K562 (cell line): Measurements from ENCODE around the gene SOX18. TPM values are rescaled to one million over a fixed set of nuclear protein-coding genes. Genes with fewer than 3 reads are reported as not detected.

Source experiments
- CHD4 ChIP-seq: fragments of 200-600 bp; sonication (generic); IDR thresholded peaks from 3 replicates; pipeline ENCODE4 v1.6.1; 2012; ENCODE audit warnings: low read depth, mild to moderate bottlenecking, mixed read lengths, low read length, inconsistent platforms; ENCODE audit not compliant: insufficient read depth, insufficient replicate concordance, poor library complexity, severe bottlenecking
- CXXC5 ChIP-seq: fragments of 250-450 bp; sonication (Bioruptor Pico); IDR thresholded peaks from 2 replicates; pipeline ENCODE4 v1.8.0; 2022; ENCODE audit warnings: inconsistent platforms, mild to moderate bottlenecking, moderate library complexity
- ETV1 ChIP-seq: fragments of 450-650 bp; conservative IDR thresholded peaks from 2 replicates; pipeline ENCODE4 v1.6.1; 2016; ENCODE audit warnings: missing genetic modification characterization, control low read depth, low read depth, missing compliant biosample characterization
- HNRNPH1 ChIP-seq: fragments of 200-400 bp; formaldehyde crosslinking; optimal IDR thresholded peaks from 2 replicates; pipeline ENCODE3; 2017; ENCODE audit warnings: low read depth, mild to moderate bottlenecking, low read length, moderate library complexity
- L3MBTL2 ChIP-seq: fragments of 450-650 bp; IDR thresholded peaks from 2 replicates; pipeline ENCODE4 v1.6.1; 2016; ENCODE audit warnings: mild to moderate bottlenecking, moderate library complexity
- MTA2 ChIP-seq: fragments of 450-650 bp; IDR thresholded peaks from 2 replicates; pipeline ENCODE4 v1.6.1; 2016; ENCODE audit warnings: low read depth
- MYC ChIP-seq, 2 experiments: fragments of 250-450 bp in 1 of 2; sonication (Bioruptor Pico) in 1 of 2; IDR thresholded peaks; 2 replicates each; pipeline versions ENCODE4 v1.5.1 to v1.6.1; 2012 to 2021; ENCODE audit warnings: low read depth in 2 of 2, borderline replicate concordance in 1 of 2, improper control_type of control experiment in 1 of 2, low read length in 1 of 2, mild to moderate bottlenecking in 1 of 2, moderate library complexity in 1 of 2
- NRF1 ChIP-seq, 2 experiments: fragments of 450-650 bp; IDR thresholded peaks in 1 of 2; conservative IDR thresholded peaks in 1 of 2; 2 replicates each; pipeline ENCODE4 v1.6.1; 2014; ENCODE audit warnings: mild to moderate bottlenecking in 2 of 2
- SAFB2 ChIP-seq: fragments of 200-400 bp; formaldehyde crosslinking; IDR thresholded peaks from 2 replicates; pipeline ENCODE4 v1.6.1; 2018; ENCODE audit warnings: borderline replicate concordance, low read length, low read depth, moderate library complexity; ENCODE audit not compliant: severe bottlenecking
- SNAPC5 ChIP-seq: fragments of 250-450 bp; sonication (Bioruptor Pico); IDR thresholded peaks from 2 replicates; pipeline ENCODE4 v1.8.0; 2021; ENCODE audit warnings: moderate library complexity, mild to moderate bottlenecking, inconsistent platforms
- SREBF1 ChIP-seq: fragments of 150-350 bp; IDR thresholded peaks from 2 replicates; pipeline ENCODE4 v1.6.1; 2014; ENCODE audit warnings: antibody characterized with exemption, low read depth, low read length, borderline replicate concordance
- TAF9B ChIP-seq: fragments of 450-650 bp; IDR thresholded peaks from 2 replicates; pipeline ENCODE4 v1.6.1; 2018; ENCODE audit warnings: mild to moderate bottlenecking; ENCODE audit not compliant: partially characterized antibody
- THRAP3 ChIP-seq: fragments of 450-650 bp; IDR thresholded peaks from 2 replicates; pipeline ENCODE4 v1.6.1; 2016; ENCODE audit warnings: mild to moderate bottlenecking, inconsistent platforms, borderline replicate concordance
- ZNF57 ChIP-seq: fragments of 450-650 bp; formaldehyde crosslinking; IDR thresholded peaks from 2 replicates; pipeline ENCODE4 v1.4.0; 2020; ENCODE audit warnings: mild to moderate bottlenecking, moderate library complexity
- polyA plus RNA-seq, 8 experiments: library from polyadenylated mRNA; depleted of rRNA in 4 of 8; stranded (reverse) in 5 of 8; unstranded in 3 of 8; fragments of >200 nt; fragmentation: Nextera tagmentation in 2 of 8; fragmentation: Illumina TruSeq in 1 of 8; extraction: Ambion mirVana in 2 of 8; extraction: Trizol in 1 of 8; gene quantifications; 2 replicates each; pipeline versions ENCODE4 v1.2.1 to v1.2.3, GENCODE V29; 2011 to 2014; ENCODE audit warnings: inconsistent platforms in 1 of 8, missing spikeins in 1 of 8
- total RNA-seq, 7 experiments: library from RNA; depleted of rRNA in 6 of 7; stranded (reverse); fragments of >200 nt in 6 of 7; fragmentation: Illumina TruSeq in 2 of 7; extraction: Trizol in 2 of 7; gene quantifications; 2 replicates each; pipeline versions ENCODE4 v1.2.1 to v1.2.3, GENCODE V29; 2011 to 2021; ENCODE audit warnings: low replicate concordance in 1 of 7
- TF ChIP-seq, protein P1 (sequence below), 2 experiments: fragments of 200-800 bp in 1 of 2; sonication (Bioruptor generic) in 1 of 2; sonication (generic) in 1 of 2; formaldehyde crosslinking in 1 of 2; IDR thresholded peaks in 1 of 2; conservative IDR thresholded peaks in 1 of 2; 2 replicates each; pipeline versions ENCODE4 v1.5.0 to v1.6.1; 2016 to 2020; ENCODE audit warnings: missing compliant biosample characterization in 1 of 2, missing genetic modification characterization in 1 of 2, missing genetic modification reagents in 1 of 2
- TF ChIP-seq, protein P2 (sequence below), 2 experiments: fragments of 450-650 bp; formaldehyde crosslinking in 1 of 2; IDR thresholded peaks; 2 replicates each; pipeline versions ENCODE4 v1.4.0 to v1.6.1; 2014 to 2020; ENCODE audit warnings: mild to moderate bottlenecking in 2 of 2, borderline replicate concordance in 1 of 2, low read depth in 1 of 2

Gene SOX18
- total and polyA plus RNA-seq, 9 of the 15 experiments (the other 6 are each of a cell fraction or from before 2014, with no cell fraction given), result 0.15 to 19.8 (median 0.33) TPM

DNA sequence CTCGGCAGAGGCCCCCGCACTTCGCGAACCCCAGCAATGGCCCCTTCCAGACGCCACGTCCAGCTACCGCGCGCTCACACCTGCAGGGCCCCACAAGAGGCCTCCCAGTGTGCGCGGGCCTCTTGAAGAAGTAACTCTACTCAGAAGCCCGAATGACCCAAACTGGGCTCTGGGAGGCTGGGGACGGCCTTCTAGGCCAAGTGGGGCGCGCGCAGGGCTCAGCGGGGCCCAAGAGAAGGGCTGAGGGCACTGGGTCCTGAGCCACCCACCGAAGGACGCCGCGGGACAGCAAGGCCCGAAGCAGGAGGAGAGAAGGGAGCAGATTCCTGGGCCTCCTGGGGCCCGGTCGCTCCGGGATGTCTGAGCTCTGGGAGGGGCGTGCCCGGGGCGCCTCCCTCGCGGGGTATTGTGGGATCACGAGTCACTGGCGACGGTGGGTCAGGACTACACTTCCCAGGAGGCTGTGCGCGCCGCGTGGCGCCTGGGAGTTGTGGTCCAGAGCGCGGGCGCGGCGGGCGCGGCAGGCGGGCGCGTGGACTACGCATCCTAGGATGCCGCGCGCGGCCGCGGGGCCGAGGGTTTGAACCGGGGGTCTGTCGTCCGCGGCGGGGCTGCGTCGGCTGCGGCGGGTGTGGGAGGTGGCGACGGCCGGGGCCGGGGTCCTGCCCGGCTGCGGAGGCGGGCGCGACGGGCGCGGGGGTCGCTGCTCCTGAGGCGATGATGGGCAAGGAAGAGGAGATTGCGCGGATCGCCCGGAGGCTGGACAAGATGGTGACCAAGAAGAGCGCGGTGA lies 13.4 kb upstream of the SOX18 start, which contains the start of gene TCEA2 (continued):
- no peak for TF ChIP-seq ZNF57 (CRISPR knock-in tag)
- TF ChIP-seq, protein P1, sequence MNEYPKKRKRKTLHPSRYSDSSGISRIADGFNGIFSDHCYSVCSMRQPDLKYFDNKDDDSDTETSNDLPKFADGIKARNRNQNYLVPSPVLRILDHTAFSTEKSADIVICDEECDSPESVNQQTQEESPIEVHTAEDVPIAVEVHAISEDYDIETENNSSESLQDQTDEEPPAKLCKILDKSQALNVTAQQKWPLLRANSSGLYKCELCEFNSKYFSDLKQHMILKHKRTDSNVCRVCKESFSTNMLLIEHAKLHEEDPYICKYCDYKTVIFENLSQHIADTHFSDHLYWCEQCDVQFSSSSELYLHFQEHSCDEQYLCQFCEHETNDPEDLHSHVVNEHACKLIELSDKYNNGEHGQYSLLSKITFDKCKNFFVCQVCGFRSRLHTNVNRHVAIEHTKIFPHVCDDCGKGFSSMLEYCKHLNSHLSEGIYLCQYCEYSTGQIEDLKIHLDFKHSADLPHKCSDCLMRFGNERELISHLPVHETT (CRISPR knock-in tag; conservative IDR thresholded peaks at IDR 0.05 in 1 of 2, IDR thresholded peaks at IDR 0.05 in 1 of 2), result peak in 1 of 2 experiments; percentile 95; a peak in 2 of 4 replicates
- no peak for TF ChIP-seq THRAP3
- peak; percentile 79; the same call in 1 of the 2 replicates for TF ChIP-seq SREBF1
- TF ChIP-seq TAF9B, result no peak
- TF ChIP-seq ETV1 (tag), result no peak
- TF ChIP-seq SAFB2, result no peak
- TF ChIP-seq CXXC5, result peak; percentile 92
- TF ChIP-seq CHD4, result no peak
- no peak; the same call in 1 of the 2 replicates for TF ChIP-seq MYC (IDR thresholded peaks at IDR 0.05; ENCODE audit: low read depth, low read length)
- TF ChIP-seq MYC (CRISPR knock-in tag; IDR thresholded peaks at IDR 0.05; ENCODE audit: borderline replicate concordance, low read depth), result no peak
- TF ChIP-seq, protein P2, sequence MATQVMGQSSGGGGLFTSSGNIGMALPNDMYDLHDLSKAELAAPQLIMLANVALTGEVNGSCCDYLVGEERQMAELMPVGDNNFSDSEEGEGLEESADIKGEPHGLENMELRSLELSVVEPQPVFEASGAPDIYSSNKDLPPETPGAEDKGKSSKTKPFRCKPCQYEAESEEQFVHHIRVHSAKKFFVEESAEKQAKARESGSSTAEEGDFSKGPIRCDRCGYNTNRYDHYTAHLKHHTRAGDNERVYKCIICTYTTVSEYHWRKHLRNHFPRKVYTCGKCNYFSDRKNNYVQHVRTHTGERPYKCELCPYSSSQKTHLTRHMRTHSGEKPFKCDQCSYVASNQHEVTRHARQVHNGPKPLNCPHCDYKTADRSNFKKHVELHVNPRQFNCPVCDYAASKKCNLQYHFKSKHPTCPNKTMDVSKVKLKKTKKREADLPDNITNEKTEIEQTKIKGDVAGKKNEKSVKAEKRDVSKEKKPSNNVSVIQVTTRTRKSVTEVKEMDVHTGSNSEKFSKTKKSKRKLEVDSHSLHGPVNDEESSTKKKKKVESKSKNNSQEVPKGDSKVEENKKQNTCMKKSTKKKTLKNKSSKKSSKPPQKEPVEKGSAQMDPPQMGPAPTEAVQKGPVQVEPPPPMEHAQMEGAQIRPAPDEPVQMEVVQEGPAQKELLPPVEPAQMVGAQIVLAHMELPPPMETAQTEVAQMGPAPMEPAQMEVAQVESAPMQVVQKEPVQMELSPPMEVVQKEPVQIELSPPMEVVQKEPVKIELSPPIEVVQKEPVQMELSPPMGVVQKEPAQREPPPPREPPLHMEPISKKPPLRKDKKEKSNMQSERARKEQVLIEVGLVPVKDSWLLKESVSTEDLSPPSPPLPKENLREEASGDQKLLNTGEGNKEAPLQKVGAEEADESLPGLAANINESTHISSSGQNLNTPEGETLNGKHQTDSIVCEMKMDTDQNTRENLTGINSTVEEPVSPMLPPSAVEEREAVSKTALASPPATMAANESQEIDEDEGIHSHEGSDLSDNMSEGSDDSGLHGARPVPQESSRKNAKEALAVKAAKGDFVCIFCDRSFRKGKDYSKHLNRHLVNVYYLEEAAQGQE (IDR thresholded peaks at IDR 0.05; ENCODE audit: borderline replicate concordance), result no peak
- TF ChIP-seq, protein P2 (CRISPR knock-in tag; IDR thresholded peaks at IDR 0.05; ENCODE audit: low read depth), result 0 out of 2 replicates have a peak, but pooled peaks have one; percentile 81
- no peak for TF ChIP-seq MTA2
- peak; percentile 86; the same call in 1 of the 2 replicates for TF ChIP-seq L3MBTL2
- no peak for TF ChIP-seq HNRNPH1
- peak; percentile 73 to 80; a peak in 3 of 4 replicates for TF ChIP-seq NRF1 (conservative IDR thresholded peaks at IDR 0.05 in 1 of 2, IDR thresholded peaks at IDR 0.05 in 1 of 2)
- no peak for TF ChIP-seq SNAPC5
